Measurements from ENCODE around the gene IRAK1.

Gene IRAK1

DNA sequence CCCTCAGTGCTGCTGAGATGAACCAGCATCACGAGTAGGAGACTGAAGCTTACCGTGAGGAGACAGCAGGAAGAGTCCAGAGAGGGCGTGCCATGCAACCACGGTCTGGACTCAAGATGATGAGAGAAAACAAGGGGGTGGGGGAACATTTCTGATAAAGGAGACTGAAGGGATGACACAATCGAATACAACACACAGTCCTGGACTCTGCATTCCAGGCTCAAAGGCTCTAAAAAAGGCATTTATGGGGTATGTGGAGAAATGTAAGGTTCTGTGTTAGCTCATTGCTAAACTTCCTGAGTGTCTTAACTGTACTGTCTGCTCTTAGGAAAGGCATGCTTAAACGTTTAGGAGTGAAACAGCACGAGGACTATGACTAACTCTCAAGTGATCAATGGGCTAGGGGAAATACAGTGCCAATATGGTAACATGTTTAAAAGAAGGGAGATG lies 20.6 kb upstream of the IRAK1 start:
- no peak for DNase-seq

DNA sequence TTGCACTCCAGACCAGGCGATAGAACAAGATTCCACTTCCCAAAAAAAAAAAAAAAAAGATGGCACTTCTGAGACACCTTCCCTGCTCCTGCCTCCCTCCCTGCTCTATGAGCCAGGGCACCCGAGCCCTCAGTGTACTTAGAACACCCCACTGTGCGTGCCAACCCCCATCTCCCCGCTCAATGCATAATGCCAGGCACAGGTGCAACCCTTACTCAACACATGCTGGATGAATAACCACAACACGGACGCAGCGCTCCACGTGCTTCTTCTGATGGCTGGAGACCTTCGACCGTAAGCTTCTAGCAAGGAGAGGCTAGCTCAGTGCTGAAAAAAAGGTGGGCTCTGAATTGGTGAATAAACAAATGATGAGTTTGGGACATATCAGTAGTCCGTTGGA lies 19.9 kb upstream of the IRAK1 start:
- DNase-seq, result no peak

- DNase-seq, result no peak
These were observed 19.0 kb upstream of the IRAK1 start for GRCh38 chrX:154038656-154039055.

DNA sequence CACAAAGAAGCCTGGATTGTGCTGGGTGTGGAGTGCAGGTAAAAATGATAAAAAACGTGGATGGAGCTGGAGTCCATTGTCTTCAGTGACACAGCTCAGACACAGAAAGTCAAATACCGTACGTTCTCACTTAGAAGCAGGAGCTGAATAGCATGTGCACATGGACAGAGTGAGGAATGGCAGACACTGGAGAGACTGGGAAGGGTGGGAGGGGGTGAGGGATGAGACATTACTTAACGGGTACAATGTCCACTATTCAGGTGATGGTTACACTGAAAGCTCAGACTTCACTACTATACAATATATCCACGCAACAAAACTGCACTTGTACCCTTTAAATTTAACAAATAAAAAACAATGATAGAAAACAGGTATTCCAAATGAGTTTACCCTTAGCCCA lies 18.1 kb upstream of the IRAK1 start:
- DNase-seq, result no peak

GRCh38 chrX:154036513-154036912 lies 16.8 kb upstream of the IRAK1 start:
- DNase-seq, result no peak

DNA sequence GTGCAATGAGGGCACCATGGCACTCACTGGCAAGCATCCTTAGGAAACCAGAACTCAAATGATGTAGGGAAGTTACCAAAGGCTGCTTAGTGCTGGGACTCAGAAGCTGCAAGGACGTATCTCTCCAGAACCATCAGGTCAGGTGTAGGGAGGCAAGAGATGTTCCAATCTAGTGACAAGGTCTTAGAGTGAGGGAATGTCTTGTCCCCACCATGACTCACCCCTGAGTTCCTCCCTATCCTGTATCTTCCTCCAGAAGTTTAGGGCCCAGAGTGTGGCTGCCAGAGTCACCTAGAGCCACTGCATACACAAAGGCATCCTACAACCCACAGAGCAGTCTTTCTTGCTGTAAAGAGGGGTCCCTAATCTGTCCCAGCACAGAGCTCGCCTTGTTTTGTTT lies 14.1 kb upstream of the IRAK1 start:
- DNase-seq, result no peak

GRCh38 chrX:154032653-154033052 lies 13.0 kb upstream of the IRAK1 start:
- DNase-seq, result no peak

- no peak for DNase-seq
These were observed 12.5 kb upstream of the IRAK1 start for GRCh38 chrX:154032160-154032559.

GRCh38 chrX:154030715-154031305 lies 11.1 kb upstream of the IRAK1 start:
- DNase-seq, result no peak

DNA sequence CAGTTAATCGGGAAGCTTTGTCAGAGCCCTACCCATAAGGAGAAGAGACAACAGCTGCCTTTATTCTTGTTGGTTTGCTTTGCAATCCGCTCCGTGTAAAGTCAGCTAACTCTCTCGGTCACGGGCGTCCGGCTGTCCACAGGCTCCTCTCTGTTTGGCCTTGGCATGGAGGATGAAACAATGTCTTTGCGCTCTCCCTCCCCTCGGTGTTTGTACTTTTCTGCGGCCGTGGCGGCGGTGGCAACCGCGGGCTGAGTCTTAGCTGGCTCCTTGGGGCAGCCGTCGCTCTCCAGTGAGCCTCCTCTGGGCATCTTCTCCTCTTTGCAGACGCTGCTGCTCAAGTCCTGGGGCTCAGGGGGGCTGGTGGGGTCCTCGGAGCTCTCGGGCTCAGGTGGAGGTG lies 10.6 kb upstream of the IRAK1 start:
- DNase-seq, result peak; percentile 17 to 40

- no peak for DNase-seq
These were observed 9.7 kb upstream of the IRAK1 start for GRCh38 chrX:154029439-154029838.

DNA sequence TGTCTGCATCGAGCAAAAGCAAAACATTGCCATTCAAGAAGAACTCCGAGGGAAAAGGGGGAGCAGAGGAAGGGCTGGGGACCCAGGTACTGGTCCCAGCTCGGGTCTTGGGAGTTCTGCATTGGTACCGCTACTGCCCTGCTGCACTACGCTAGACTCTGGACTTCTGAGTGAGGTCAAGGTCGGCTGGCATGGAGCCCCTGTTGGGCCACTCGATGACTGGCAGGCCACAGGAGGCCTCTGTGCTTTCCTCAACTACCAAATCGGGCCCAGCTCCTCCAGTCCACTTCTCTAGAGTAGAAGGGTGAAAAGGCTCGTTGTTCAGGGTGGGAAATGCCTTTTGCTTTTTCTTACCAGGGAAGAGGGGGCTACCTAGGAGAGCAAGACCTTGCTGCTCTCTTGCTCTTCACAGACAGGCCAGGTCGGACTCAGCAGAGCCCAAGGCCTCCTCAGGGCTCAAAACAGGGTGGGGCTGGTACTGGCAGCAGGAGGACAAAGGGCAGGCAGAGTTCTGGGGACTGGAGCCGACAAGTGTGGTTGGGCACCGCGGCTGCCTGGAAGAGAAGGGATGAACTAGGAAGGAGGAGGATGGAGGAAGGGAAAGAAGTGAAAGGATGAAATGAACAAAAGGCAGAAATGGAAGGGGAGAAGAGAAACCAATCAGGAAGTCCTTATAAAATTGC lies 8.9 kb upstream of the IRAK1 start:
- no peak for DNase-seq

- no peak for DNase-seq
These were observed 8.3 kb upstream of the IRAK1 start for GRCh38 chrX:154027986-154028385.

GRCh38 chrX:154027022-154027402 lies 7.3 kb upstream of the IRAK1 start:
- no peak for DNase-seq

- no peak for DNase-seq
These were observed 6.7 kb upstream of the IRAK1 start for GRCh38 chrX:154026136-154027021.

DNA sequence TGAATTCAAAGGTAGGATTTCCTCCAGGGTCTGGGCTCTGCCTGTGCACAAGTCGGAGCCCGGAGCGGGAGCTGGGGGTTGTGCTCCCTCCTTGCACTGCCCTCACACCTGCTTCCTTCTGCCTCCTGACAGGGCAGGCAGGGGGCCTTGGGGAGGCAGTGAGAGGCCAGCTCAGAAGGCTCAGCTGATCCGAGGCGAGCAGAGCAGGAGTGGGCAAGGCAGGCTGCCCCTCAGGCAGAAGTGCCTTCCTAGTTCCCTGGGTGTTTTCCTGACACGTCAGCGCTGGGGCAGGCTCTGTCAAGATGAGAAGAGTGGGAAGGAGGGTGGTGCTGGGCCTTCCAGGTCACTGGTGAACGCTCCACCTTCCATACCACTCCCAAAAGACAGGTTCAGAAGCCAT lies 5.5 kb upstream of the IRAK1 start:
- no peak for DNase-seq

GRCh38 chrX:154024271-154024670 lies 4.6 kb upstream of the IRAK1 start:
- no peak for DNase-seq

DNA sequence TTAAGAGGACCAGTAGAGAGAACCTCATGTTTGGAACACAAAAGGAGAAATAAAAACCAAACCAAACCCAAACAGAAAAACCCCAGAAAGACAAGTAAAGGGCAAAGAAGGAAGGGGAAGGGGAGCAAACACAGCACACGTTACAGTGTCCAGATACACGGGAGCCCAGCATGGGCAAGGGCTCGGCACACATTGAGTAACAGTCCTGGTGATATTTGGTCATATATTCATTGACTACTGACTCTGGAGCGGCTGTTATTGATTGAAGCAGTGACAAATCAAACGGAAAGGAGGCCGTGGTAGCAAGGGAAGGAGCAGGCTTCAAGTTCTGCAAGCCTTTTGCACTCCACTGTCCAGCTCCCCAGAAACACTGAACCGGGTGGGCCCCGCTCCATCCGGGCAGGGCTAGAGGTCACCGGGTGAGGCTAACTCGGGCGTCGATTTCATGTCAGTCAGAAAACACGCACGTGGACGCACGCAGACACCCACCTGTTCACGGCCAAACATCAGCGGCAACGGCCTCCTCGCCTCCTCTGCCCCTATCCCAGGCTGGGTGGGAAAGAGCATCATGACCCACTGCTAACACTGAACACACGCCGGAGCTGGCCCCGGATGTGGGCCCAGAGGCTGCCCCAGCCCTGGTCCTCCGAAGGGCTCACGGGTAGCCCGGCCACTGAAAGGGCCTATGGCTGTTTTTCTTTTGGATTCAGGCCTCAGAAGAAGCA lies 3.7 kb upstream of the IRAK1 start:
- no peak for DNase-seq

DNA sequence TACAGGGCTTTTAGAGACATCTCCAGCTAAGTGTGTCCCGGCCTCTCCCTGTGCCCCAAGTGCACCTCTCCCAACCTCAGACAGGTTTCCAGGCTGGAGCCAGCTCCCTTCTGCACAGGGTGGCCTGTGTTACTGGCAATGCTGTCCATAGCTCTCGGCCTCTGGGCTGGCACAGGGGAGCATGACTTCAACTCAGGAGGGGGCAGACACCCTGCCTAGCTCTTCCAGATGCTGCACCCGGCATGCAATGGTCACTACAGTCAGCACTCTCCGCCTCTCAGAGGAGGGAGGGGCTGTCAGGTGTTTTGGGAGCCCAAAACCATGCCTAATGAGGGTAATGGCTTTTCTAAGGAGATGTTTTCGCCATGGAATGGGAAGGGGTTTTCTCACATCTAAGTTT lies 2.4 kb upstream of the IRAK1 start:
- DNase-seq, result no peak

DNA sequence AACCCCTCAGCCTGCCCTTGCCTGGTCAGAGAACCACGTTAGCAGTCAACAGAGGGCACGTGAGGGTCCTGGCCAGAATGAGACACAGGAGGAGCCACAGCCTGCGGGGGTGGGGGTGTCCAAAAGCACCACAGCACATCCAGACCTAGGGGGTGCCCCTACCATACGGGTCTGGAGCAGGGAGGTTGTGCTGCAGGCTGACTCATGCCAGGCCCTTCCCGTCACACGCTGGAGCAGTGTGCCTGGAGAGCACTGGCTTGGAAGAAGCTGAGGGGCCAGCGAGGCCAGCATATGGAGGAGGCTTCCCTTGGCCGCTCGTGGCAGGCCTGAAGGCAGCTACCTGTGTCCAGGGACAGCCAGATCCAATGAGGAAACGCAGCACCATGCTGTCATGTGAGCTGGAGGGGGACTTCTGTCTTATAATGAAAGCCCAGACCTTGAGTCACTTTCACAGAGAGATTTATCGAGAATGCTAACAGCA lies 1.5 kb upstream of the IRAK1 start:
- no peak for DNase-seq

GRCh38 chrX:154020536-154021115 lies 924 bp upstream of the IRAK1 start:
- no peak for DNase-seq

DNA sequence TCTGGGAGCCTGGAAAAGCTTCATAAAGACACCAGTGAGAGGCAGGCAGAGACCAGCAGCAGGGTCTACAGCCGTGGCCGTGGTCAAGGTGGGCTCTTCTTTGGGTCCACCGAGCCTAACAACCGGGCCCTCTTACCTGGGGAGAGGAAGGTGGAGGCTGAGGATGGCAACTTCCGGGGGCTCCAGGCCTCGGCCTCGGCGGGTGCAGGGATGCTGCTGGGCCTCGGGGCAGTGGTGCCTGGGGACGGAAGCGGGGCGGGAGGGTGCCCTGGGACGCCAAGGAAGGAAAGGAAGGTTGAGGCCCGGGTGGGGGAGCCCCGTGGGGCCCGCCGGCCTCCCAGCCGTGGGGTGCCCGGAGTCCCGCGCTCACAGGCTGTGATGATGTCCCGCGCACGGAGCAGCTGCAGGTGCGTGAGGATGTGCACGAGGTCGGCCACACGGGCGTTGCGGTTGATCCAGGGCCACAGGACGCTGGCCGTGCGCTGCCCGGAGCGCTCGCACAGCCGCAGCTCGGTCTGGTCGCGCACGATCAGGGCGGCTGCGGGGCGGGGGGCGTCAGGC lies 561 bp downstream of the IRAK1 start:
- no peak for DNase-seq
